Measurements from ENCODE around the gene CAPN15.
"Not testable (repeated sequence)": the region's sequence is repeated elsewhere in the genome, so short reads cannot be mapped to it uniquely, and the experiment has no call there.

CAPN15 gene

DNA sequence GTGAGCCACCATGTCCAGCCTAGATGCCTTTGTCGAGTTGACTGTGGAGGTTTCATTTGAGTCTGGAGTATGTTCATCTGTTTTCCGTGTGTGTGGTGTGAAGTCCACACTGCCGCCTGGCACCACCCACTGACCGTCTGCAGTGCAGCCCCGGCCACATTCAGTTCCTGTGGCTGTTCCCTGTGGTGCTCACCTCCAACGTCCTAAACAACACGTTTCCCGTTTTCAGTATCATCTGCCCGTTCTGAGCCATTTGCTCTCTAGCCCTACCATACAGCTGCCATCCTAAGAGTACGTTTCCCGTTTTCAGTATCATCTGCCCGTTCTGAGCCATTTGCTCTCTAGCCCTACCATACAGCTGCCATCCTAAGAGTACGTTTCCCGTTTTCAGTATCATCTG, 20.0 kb upstream of the CAPN15 start:
- DNase-seq (ENCODE audit: low spot score): not testable (repeated sequence)

DNA sequence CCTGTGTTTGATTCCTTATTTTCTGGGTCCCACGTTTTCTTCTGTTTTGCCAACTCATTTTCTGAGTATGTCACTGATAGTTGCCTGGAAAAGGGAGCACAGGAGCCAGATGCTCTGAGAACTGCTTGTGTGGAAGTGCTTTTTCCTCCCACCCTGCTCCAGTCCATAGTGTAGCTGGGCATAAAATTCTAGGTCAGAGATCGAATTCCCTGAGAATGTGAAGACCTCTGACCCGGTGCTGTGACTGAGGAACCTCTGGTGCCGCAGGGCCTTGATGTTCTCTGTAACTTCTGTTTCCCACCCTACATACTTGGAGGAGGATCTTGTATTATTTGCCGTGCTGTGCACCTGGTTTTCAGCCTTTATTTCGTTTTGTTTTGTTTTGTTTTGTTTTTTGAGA, 19.5 kb upstream of the CAPN15 start:
- no peak for DNase-seq (ENCODE audit: low spot score)

DNA sequence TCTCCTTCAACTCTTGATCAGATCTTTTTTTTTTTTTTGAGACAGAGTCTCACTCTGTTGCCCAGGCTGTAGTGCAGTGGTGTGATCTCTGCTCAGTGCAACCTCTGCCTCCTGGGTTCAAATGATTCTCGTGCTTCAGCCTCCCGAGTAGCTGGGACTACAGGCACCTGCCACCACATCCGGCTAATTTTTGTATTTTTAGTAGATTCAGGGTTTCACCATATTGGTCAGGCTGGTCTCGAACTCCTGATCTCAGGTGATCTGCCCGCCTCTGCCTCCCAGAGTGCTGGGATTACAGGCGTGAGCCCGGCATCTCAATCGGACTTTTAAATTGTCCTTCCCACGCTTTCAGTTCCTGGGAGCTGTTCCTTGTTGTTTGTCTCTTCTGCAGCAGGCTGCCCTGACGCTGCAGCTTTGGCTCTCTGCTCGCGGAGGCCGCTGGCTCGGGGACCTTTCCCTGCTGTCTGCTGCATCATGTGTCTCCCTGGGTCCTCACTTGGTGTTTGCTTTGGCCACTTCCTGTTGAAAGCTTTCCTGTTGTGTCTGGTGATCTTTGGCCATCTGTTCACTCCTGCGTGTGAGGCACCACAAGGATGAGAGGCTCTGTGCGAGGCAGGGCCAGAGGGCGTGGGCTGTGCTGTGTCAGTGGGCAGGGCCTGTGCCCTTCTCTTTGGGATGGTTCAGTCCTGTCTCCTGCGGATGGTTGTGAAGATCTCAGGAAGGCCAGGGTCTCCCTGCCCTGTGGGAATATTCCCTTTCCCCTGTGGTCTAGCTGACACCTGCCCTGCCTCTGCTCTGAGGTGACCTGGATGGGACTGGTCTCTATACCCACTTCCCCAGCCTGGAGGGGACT, 18.4 kb upstream of the CAPN15 start:
- no peak for DNase-seq (ENCODE audit: low spot score)

DNA sequence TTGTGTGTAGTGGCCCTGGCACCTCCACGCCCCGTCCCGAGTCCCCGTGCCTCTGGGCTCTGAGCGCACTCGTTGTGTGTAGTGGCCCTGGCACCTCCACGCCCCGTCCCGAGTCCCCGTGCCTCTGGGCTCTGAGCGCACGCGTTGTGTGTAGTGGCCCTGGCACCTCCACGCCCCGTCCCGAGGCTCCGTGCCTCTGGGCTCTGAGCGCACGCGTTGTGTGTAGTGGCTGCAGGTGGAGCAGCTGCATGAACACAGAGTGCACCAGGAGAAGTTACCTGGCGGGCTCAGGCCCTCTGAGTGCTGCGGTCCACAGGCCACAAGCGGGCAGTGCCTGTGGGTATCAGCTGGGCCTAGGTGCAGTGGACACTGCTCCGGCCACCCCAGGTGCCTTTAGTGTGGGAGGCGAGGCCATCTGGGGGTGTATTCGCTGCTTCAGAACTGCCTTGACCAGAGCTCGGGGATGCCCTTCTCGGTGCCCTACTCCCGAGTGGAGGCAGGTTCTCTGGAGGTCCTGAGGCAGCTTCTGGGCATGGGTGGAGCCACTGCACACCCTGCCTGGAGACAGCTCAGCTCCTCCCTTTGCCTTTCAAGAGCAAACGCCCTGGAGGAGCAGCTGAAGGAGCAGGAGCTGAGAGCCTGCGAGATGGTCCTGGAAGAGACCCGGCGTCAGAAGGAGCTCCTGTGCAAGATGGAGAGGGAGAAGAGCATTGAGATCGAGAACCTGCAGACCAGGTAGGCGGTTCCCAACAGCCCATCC, 17.3 kb upstream of the CAPN15 start:
- DNase-seq (ENCODE audit: low spot score): no peak

DNA sequence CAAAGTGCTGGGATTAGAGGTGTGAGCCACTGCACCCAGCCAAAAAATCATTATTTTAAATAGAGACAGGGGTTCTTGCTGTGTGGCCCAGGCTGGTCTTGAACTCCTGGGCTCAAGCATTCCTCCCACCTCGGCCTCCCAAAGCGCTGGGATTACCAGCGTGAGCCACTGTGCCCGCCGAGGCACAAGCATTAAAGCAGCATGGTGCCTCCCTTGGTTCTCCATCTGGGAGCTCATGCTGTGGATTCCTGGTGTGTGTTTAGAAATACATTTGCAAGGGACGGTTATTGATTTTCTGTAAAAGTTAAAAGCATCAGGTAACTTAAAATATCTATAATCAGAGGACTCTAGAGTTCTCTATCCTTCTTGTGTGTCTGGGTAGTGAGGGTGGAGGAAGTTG, 14.7 kb upstream of the CAPN15 start:
- DNase-seq (ENCODE audit: low spot score): no peak

DNA sequence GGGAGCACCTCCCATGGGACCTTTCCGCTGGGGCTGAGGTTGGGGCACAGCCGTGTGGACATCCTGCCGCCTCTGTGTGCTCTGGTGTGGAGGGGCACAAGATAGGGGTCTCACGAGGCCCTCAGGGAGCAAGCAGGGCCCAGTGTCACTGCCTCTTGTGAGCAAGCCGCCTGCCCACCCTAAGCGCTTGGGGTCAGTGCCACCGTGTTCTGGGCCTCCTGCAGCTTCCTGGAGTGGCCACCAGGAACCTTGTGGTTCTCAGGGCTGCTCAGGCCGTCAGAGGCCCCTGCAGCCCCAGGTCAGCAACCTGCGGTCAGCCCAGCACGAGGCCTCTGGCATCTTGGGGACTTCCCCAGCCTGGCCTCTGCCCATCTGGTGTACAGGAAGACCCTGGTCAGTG, 13.6 kb upstream of the CAPN15 start:
- no peak for DNase-seq (ENCODE audit: low spot score)

DNA sequence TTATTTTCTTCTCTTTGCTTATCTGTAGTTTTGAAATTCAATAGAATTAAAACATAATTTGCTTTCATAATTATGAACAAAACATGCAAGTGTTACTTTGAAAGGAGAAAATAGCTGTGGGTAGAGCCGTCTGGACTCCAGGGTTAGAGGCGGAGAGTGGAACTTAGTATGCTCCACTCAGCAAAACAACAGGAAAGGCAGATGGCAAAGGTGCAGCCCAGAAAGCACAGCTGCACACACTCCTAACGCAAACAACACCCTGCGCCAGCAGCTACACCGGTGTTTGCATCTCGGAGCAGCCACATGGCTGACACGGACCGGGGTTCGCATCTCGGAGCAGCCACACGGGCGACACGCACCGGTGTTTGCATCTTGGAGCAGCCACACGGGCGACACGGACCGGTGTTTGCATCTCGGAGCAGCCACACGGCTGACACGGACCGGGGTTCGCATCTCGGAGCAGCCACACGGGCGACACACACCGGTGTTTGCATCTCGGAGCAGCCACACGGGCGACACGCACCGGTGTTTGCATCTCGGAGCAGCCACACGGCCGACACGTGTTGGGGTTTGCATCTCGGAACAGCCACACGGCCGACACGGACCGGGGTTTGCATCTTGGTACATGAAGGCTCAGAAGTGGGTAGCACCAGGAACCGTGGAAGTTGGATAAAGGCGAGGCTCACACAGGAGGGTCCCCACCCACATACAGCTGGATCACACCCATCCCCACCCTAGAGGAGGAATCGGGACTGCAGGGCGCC, 12.2 kb upstream of the CAPN15 start:
- no peak for DNase-seq (ENCODE audit: low spot score)

DNA sequence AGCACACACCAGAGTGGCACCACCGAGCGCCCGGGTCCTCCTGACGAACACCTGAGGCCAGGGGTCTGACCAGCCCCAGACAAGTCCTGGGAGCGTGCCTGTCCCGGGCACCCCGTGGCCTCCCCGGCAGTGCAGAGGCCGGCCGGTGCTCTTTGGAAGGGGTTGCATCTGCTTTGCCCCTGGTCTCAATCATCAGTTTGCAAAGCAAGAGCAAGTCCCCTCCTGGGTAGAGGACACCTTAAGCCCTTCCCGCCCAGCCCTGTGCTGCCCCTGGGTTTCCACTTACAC, 11.6 kb upstream of the CAPN15 start:
- DNase-seq (ENCODE audit: low spot score): no peak

DNA sequence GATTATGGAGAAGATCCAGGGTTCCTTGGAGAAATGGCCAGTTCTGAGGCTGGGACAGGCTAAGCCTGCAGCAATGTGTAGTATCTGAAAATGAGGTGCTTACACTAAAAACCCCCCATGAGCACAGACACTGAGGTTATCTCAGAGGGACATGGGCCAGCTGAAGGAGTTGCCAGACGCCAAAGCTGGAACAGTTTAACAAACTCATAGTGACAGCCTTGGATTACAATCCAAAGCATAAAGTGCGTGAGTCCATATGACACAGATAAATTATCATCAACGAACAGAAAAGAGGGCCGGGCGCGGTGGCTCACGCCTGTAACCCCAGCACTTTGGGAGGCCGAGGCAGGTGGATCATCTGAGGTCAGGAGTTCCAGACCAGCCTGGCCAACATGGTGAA, 11.2 kb upstream of the CAPN15 start:
- no peak for DNase-seq (ENCODE audit: low spot score)

DNA sequence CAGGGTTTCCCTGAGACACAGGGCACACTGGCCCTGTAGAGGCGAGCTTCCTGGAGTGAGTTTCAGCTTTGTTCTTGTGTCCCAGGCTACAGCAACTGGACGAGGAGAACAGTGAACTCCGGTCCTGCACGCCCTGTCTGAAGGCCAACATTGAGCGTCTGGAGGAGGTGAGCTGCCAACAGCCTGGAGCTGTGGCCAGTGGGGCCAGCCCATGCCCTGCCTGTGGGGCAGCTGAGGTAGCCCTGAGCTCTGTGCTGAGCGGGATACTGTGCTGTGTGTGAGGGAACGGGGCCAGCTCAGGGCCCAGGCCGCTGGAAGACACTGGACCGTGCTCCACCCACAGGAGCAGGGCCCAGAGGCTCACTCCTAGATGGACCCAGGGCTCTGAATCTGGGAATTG, 8.7 kb upstream of the CAPN15 start:
- no peak for DNase-seq (ENCODE audit: low spot score)

DNA sequence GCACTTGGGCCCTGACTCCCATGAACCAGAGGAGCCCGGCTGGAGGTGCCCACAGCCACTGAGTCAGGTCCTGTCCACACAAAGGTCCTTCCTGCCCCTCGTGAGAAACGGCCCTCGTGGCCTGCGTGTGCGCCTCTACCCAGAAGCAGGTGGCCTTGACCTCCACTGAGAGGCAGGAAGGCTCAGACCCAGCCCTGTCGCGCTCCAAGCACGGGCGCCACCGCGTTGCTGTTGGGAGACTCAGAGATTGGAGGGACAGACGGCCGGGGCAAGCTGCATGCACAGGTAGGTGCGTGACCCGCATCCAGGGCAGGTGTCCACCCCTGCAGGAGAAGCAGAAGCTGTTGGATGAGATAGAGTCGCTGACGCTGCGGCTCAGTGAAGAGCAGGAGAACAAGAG, 8.1 kb upstream of the CAPN15 start:
- no peak for DNase-seq (ENCODE audit: low spot score)

DNA sequence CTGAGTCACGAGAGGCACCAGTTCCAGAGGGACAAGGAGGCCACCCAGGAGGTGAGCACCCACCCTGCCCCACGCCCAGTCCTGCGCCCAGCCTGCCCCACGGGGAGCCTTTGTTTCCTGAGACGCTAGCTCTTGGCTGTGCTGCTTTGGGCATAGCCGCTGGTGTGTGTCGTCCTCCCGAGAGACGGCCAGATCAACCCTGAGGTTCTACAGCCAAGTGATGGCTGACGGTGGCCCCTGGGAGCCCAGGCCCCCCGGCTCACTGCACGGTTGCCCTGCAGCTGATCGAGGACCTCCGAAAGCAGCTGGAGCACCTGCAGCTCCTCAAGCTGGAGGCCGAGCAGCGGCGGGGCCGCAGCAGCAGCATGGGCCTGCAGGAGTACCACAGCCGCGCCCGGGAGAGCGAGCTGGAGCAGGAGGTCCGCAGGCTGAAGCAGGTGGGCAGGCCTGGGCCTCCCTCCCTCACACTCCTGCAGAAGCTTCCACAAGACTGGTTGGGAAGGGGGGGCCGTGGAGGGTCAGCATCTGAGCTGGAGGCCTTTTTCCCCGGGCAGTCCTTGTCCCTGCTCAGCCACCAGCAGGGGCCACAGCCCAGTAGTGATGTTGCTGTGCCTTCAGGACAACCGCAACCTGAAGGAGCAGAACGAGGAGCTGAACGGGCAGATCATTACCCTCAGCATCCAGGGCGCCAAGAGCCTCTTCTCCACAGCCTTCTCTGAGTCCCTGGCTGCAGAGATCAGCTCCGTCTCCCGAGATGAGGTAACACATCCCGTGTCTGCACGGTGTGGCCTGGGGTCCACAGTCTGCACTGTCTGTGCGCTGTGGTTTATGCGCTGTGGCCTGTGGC, 7.4 kb upstream of the CAPN15 start:
- no peak for DNase-seq (ENCODE audit: low spot score)

DNA sequence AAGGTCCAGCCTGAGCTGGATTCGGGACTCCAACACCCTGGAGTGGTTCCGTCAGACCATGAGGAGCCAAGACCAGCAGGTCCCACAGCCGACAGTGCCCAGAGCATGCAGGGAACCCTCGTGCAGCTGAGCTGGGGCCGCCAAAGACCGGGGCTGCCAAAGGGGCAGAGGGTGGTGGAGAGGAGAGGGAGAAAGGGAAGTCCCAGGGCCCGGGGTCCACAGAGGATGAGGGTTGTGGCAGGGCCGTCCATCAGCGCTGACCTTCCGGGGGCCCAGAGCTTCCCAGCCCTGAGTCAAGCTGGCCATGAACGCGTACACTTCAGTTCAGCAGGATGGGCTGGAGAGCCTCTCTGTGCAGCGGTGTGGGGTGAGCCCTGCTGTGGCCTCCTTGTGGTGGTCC, 6.7 kb upstream of the CAPN15 start:
- no peak for DNase-seq (ENCODE audit: low spot score)

DNA sequence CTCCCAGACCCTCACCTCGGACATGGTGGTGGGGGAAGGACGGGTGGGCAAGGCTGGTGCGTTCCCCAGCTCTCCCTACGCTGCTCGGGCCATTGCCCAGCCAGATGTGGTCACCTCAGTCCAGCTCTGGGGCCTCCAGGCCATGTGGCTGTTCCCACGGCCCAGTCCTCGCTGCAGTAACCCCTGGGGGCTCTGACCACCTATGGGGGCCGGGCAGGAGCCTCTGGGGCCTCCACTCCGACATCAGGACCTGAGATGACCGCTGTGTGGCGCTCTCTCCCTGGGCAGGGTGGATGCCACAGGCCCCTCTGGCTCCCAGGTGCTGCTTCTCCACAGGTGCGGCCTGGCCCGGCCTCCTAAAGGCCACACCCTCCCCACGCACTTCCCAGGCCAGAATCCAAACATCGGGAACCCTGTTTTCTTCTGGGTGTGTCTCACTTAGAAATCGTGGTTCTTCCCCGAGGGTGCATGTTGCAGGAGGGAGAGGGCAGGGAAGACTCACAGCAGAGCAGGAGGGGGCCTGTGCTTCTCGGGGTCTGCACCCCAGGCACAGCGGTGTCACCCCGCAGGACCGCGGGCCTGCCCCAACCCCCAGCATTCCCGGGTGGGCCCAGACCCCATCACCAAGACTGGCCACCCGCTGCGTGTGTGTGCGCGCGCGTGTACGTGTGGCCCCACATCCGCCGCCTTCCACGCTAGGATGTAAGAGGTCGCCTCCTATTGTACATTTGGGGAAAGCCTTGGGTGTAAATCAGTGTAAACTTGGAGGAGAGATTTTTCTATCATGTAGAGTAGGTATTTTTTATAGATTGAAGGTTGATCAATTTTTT, 5.9 kb upstream of the CAPN15 start:
- DNase-seq (ENCODE audit: low spot score): no peak

DNA sequence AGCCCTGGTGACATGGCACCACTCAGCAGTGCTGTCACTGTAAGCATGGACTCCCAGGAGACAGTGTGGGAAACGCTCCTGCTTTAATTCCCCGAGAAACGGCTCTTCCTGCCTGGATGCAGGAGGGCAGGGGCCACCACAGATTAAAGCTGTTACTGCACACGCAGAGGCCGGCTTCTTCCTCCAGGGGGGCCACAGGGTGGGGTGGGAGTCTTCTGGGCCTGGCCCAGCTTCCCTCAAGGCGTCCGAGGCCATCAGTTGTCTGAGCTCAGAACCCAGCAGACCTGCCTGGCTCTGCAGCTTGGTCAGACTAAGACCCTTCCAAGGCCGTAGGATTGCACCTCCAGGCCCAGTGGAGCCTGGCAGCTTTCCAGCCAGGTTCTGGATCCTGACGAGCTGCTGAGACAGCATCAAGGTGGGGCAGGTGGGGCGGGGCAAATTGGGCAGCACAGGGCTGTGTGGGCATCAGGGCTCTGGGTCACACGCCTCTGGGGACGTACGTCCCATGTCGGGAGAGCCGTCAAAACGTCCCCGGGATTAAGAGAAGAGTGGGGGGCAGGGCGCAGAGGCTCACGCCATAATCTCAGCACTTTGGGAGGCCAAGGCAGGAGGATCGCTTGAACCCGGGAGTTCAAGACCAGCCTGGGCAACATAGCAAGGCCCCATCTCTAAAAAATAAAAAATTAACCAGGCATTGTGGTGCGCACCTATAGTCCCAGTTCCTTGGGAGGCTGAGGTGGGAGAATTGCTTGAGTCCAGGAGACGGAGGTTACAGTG, 5.0 kb upstream of the CAPN15 start:
- DNase-seq (ENCODE audit: low spot score): no peak

DNA sequence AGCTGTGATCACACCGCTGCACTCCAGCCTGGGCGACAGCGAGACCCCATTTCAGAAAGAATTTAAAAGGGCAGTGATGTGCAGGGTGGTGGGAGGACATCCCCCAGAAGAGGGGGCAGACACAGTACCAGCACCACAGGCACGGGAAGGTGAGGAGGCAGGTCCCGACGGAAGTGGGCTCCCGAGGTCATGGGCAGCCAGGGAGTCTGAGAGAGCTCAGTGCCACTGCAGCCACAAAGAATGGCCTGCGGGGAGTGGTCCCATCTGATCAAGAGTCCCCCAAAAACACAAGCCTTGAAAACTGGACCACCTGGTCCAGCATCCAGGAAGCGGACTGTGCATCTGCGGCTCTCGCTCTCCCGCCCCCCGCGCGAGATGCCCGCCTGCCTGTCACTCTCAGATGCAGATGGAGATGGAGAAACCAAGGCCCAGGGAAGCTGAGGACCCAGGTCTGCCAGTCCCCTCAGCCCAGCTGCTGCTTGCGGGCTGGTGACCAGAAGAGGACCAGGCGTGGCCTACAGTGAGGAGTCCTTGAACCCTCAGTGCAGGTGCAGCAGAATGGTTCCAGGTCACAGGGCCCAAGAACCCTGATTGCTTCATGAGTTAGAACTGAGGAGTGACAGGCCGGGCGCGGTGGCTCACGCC, 4.3 kb upstream of the CAPN15 start:
- no peak for DNase-seq (ENCODE audit: low spot score)

DNA sequence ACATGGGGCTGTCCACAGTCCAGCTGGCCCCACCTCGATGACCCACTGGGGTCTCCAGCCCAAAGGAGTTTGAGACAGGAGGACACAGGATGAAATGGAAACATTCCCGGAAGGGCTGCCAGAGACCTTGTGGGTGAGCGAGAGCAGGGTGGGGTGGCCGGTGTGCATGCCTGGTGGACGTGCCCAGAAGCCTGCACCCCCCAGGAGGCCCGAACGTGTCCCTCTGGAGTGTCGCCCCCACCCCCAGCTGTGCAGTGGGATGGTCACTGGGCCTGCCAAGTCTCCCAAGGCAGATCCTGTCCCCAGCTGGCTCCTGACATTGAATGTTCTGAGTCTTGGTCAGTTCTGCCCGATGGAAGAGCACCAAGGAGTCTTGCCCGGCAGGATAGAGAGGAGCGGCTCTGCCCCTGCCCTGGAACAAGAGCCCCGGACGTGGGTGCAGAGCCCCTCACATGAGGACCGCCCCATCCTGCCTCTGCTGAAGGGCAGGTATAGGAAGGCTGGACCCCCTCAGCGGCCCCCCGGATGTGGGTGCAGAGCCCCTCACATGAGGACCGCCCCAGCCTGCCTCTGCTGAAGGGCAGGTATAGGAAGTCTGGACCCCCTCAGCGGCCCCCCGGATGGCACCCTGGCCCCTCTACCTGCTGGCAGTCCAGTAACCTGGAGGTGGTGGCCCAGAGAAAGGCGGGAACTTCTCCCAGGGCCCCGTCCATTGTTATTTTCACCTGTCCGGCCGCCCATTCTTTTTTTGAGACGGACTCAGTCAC, 3.1 kb upstream of the CAPN15 start:
- no peak for DNase-seq (ENCODE audit: low spot score)

DNA sequence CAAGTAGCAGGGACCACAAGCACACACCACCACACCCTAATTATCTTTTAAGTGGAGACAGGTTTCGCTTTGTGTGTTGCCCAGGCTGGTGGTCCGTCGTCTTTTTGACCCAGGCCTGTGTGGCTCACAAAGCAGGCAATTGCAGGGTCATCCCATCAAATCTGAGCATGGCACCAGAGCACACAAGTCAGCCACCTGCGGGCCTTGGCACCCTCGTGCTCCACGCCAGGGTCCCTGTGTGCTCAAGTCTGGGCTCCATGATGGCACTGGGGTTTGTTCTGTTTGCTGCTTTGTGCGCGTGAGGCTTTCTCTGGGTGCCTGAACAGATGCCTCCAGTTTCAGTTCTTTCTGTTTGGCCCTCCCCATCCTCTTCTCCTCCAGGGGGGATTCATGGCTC, 2.4 kb upstream of the CAPN15 start:
- DNase-seq (ENCODE audit: low spot score): no peak

DNA sequence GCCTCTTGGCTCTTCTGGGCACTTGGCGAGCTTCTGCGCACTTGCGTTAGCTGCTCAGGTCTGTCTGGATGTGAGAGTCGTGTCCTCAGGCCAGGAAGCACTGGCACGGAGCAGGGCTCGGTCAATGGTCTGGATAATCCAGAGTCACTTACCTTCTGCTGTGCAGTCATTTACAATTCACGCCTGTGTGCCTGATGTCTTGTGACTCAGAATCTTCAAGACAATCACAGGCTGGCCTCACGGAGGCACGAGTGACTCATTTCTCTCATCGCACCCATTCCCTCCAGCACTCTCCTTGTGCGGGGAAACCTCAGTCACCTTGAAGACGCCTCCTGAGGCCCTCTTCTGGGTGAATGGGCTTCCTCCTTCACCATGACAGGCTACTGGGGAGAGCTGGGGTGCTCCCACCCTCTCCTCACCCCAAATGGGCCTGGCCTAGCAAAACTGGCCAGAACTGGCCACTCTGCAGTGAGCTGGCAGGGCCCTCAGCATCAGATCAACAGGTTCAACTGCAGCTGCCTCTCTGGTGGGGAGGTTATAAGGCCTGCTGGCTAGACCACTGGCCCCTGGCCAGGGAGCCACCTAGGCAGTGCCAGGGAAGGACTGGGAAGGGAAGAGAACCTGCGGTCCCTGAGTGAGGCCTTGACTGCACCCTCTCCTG, 1.9 kb upstream of the CAPN15 start:
- peak; percentile 42 for DNase-seq (ENCODE audit: low spot score)

Data from putamen (tissue), 1 donor.